Stimulated activated CD4-positive, alpha-beta T cell treated with anti-CD3 and anti-CD28 coated beads, TNF-alpha, amount 100 ng/mL, for 4 hours (primary cell): ENCODE data around the gene KRTAP5-11.
"Not testable (repeated sequence)": the region's sequence is repeated elsewhere in the genome, so short reads cannot be mapped to it uniquely, and the experiment has no call there.

Experiments used
- DNase-seq, 3 experiments: peaks; one replicate each; pipeline ENCODE4 v3.0.0-alpha.2; 2020; ENCODE audit warnings: low read depth in 3 of 3

Gene KRTAP5-11

DNA sequence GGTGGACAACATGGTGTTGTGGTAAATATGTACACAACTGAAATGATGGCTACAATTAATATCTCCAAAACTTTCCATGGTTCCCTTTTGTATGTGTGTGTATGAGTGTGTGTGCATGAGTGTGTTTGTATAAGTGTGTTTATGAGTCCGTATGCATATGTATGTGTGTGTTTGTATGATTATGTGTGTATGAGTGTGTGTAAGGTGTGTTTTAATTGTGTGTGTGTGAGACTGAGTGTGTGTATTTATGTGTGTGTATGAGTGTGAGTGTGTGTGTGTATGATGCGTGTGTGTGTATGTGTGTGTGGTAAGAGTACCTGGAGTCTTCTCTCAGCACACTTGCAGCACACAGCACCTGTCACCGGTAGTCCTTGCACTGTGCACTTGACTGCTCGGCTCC lies 26.7 kb downstream of the KRTAP5-11 start:
- no peak for DNase-seq

GRCh38 chr11:71555508-71555907 lies 27.2 kb downstream of the KRTAP5-11 start:
- DNase-seq: no peak

DNA sequence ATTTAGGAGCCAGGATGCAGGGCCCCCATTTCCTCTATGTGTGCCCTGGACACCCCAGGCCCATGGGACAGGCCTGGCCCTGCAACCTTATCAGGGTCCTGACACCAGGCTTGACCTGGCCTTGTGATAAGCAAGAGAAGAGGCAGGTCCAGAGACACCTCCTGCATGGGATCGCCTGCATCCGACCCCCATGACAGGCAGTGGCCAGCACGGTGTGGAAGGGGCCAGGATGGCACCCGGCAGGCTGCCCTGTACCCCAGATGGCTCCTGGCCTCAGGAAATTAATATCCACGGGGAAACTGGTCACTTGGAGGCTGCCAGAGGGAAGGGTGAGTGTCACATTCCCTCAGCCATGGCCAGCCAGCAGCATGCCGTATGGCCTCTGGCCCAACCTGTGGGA lies 27.7 kb downstream of the KRTAP5-11 start:
- DNase-seq: no peak

GRCh38 chr11:71551711-71552110 lies 31.0 kb downstream of the KRTAP5-11 start:
- no peak for DNase-seq

DNA sequence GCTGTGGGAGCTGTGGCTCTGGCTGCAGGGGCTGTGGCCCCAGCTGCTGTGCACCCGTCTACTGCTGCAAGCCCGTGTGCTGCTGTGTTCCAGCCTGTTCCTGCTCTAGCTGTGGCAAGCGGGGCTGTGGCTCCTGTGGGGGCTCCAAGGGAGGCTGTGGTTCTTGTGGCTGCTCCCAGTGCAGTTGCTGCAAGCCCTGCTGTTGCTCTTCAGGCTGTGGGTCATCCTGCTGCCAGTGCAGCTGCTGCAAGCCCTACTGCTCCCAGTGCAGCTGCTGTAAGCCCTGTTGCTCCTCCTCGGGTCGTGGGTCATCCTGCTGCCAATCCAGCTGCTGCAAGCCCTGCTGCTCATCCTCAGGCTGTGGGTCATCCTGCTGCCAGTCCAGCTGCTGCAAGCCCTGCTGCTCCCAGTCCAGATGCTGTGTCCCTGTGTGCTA lies 33.9 kb downstream of the KRTAP5-11 start:
- DNase-seq: no peak

DNA sequence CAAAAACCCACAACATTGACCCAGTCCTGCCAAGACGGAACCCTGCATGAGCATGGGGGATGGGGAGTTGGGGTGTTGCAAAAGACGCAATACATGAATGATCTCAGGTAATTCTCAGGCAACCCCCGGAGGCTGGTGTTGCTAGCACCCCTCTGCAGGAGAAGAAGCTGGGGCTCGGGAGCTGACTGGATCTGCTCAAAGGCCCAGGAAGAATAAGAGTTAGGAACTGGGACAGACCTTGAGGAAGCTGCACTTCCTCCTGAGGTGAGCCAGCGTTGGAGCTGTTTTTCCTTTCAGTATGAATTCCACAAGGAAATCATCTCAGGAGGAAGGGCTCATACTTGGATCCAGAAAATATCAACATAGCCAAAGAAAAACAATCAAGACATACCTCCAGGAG lies 34.6 kb downstream of the KRTAP5-11 start, which contains the start of gene KRTAP5-9:
Gene KRTAP5-9 (plus strand): TSS at position 301 of the 400 bp plus-strand sequence. CDS start 238 bp downstream, outside the sequence.
- no peak for DNase-seq

GRCh38 chr11:71545405-71545966 lies 37.2 kb downstream of the KRTAP5-11 start:
- no peak for DNase-seq

- DNase-seq: no peak
Observed at GRCh38 chr11:71544525-71545214, 38.0 kb downstream of the KRTAP5-11 start.

- DNase-seq: no peak
Observed at GRCh38 chr11:71543866-71544265, 38.8 kb downstream of the KRTAP5-11 start.

DNA sequence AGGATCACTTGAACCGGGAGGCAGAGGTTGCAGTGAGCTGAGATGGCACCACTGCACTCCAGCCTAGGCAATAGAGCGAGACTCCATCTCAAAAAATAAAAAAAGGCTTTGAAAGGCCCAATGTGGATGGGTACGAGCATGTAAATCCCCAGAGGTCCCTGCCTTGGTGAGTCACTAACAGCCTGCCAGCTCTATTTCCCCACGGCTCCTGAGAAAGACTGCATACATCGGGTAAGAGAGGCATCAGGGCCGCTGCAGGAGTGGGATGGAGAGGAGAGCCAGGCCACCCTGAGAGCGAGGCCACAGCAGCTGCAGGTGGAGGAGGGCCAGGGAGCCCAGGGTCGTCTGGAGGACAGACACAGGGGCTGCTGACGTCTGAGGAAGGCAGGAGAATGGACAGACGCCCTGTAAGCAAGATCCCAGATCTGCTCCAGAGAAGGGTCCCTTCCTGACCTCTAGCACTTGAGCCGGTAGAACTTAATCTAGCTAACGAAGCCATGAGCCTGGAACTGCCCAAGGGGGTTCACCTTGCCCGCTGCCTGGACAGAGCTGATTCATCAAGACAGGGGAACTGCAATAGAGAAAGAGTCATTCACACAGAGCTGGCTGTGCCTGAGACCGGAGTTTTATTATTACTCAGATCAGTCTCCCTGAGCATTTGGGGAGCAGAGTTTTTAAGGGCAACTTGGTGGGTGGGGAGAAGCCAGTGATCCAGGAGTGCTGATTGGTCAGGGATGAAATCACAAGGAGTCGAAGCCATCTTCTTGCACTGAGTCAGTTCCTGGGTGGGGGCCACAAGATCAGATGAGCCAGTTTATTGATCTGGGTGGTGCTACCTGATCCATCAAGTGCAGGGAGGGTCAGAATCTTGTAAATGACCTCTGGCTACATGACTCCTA lies 39.5 kb downstream of the KRTAP5-11 start:
- DNase-seq: no peak

DNA sequence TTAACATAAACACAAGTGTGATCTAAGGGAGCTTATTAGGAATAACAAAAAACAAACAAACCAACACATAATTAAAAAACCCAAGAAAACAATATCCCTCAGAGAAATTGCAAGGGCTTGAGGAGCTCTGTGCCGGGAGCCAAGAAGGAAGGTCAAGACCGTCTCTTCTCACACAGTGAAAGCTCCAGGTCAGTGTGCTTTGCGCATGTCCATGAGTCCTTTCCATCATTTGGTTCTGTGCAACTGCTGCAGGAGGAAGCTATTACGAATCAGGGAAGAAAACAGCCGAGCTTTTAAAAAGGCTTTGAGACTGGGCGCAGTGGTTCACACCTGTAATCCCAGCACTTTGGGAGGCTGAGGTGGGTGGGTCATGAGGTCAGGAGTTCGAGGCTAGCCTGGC lies 40.3 kb downstream of the KRTAP5-11 start:
- DNase-seq: no peak

- not testable (repeated sequence) for DNase-seq
Observed at GRCh38 chr11:71540521-71541304, 42.0 kb downstream of the KRTAP5-11 start.

- DNase-seq: not testable (repeated sequence)
Observed at GRCh38 chr11:71539971-71540370, 42.7 kb downstream of the KRTAP5-11 start.

DNA sequence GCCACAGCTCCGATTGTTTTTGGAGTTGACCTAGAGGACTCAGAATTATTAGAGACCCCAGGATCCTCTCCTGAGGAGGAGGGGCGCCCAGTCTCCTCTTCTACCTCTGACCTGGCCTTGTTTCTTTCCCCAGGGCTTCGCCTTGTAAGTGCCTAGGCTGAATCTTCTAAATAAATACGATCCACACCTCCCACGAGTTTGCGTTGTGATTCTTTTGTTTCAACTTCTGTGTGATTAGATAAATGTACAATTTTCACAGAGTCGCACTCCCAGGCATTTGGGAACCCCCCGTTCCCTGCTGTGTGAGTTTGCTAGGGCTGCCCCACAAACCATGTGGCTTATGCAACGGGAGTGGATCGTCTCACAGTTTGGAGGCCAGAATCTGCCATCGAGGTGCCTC lies 43.7 kb downstream of the KRTAP5-11 start:
- DNase-seq: no peak

- DNase-seq: no peak
Observed at GRCh38 chr11:71538666-71538990, 44.0 kb downstream of the KRTAP5-11 start.

- DNase-seq: not testable (repeated sequence)
Observed at GRCh38 chr11:71537977-71538665, 44.6 kb downstream of the KRTAP5-11 start, which contains the start of gene KRTAP5-8. Gene KRTAP5-8 (plus strand): TSS chr11:71538025. CDS start chr11:71538056, 31 bp downstream.

DNA sequence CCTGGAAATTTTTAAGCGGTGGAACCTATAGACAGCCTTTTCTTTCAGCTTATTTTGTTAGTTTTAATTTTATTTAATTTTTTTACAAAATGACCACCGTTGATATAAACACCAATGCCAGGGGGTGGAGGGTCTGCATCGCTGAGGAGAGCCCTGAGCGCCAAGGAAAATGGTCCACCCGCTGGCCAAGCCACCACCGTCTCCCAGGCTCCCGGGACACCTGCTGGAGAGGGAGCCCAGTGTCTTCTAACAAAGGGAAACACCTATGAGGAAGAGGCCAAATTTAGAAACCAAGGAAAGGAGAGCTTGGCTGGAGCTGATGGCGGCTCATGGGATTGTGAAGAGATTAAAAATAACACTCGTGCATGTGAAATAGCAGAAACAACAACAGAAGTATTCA lies 45.1 kb downstream of the KRTAP5-11 start:
- no peak for DNase-seq

- no peak for DNase-seq
Observed at GRCh38 chr11:71535825-71536224, 46.9 kb downstream of the KRTAP5-11 start.

DNA sequence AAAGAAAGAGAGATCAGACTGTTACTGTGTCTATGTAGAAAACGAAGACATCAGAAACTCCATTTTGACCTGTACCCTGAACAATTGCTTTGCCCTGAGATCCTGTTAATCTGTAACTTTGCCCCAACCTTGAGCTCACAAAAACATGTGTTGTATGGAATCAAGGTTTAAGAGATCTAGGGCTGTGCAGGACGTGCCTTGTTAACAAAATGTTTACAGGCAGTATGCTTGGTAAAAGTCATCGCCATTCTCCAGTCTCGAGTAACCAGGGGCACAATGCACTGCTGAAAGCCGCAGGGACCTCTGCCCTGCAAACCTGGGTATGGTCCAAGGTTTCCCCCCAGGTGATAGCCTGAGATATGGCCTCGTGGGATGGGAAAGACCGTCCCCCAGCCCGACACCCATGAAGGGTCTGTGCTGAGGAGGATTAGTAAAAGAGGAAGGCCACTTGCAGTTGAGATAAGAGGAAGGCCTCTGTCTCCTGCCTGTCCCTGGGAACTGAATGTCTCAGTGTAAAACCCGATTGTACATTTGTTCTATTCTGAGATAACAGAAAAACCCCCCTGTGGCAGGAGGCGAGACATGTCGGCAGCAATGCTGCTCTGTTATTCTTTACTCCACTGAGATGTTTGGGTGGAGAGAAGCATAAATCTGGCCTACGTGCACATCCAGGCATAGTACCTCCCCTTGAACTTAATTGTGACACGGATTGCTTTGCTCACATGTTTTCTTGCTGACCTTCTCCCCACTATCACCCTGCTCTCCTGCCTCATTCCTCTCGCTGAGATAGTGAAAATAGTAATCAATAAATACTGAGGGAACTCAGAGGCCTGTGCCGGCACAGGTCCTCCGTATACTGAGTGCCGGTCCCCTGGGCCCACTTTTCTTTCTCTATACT lies 47.7 kb downstream of the KRTAP5-11 start:
- not testable (repeated sequence) for DNase-seq

DNA sequence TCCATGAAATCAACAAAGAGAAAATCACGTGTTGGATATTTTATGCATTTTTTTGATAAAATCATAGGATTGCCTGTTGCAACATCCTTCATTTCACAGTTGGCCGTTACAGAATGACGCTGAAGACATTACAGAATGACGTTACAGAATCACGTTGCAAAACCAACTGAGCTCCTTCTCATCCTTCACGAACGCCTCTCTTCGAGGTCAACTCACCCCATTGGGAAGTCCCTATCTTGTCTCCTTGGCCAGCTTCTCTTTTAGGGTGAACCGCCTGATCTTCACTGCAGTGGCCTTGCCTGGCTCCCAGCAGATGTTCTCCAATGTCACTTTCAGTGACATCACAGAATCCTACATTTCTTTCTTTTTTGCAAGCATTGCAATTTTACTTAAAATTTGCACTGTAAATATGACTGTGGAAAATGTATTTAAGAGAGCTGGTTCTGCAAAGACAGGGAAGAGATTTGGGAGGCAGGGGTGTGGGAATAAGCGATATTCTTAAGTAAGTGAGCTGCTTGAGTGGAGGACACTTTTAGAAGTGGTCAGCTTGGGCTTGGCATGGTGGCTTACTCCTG lies 50.6 kb downstream of the KRTAP5-11 start:
- no peak for DNase-seq
